Caco-2 (cell line): ENCODE measurements around the gene NELFCD. TPM values are rescaled to one million over a fixed set of nuclear protein-coding genes. Genes with fewer than 3 reads are reported as not detected.

Experiments
- BruUV-seq: library from RNA; stranded (reverse); fragments of 400-500 nt; replicated peaks from 2 replicates; lab custom pipeline; 2021; lab: Mats Ljungman, UMichigan
- CTCF ChIA-PET: fragments of 300-600 bp; sonication (Branson Sonifier 250); formaldehyde crosslinking; loops from one replicate; lab custom pipeline; 2022; ENCODE audit warnings: antibody characterized with exemption; lab: Charles Lee
- POLR2A ChIA-PET: fragments of 300-600 bp; sonication (Branson Sonifier 250); formaldehyde crosslinking; loops from one replicate; lab custom pipeline; 2022; ENCODE audit warnings: antibody characterized with exemption; lab: Charles Lee
- DNase-seq, 2 experiments: peaks; one replicate each; pipeline versions ENCODE4 v3.0.0 to v3.0.0-alpha.2; 2020 to 2022
- H3K27me3 ChIP-seq: replicated peaks from 2 replicates; pipeline ENCODE4 v1.6.0; 2011; ENCODE audit warnings: low read length; ENCODE audit not compliant: control insufficient read depth, insufficient read depth
- H3K36me3 ChIP-seq: 2 replicates; pipeline ENCODE4 v1.5.1; 2011; ENCODE audit warnings: low read length; ENCODE audit not compliant: control insufficient read depth, insufficient read depth
- H3K4me1 ChIP-seq: fragments of 250-450 bp; sonication (Bioruptor Pico); 2 replicates; pipeline ENCODE4 v1.5.1; 2020; ENCODE audit warnings: mild to moderate bottlenecking
- H3K4me3 ChIP-seq: 2 replicates; pipeline ENCODE4 v1.5.1; 2011; ENCODE audit warnings: low read depth, mild to moderate bottlenecking, control low read depth, low read length
- H3K9me3 ChIP-seq: fragments of 250-450 bp; sonication (Bioruptor Pico); 2 replicates; pipeline ENCODE4 v1.5.1; 2020; ENCODE audit warnings: mild to moderate bottlenecking, moderate library complexity
- H3K27ac Mint-ChIP-seq: one replicate; pipeline ENCODE4 v1.8.0; 2022; ENCODE audit warnings: mixed read lengths; ENCODE audit not compliant: unreplicated experiment
- H3K27me3 Mint-ChIP-seq: one replicate; pipeline ENCODE4 v1.8.0; 2022; ENCODE audit warnings: mixed read lengths; ENCODE audit not compliant: insufficient read depth, unreplicated experiment
- H3K36me3 Mint-ChIP-seq: one replicate; pipeline ENCODE4 v1.8.0; 2022; ENCODE audit warnings: mild to moderate bottlenecking, mixed read lengths; ENCODE audit not compliant: insufficient read depth, unreplicated experiment
- H3K4me1 Mint-ChIP-seq: one replicate; pipeline ENCODE4 v1.8.0; 2022; ENCODE audit warnings: low read depth, mixed read lengths; ENCODE audit not compliant: unreplicated experiment
- H3K4me3 Mint-ChIP-seq: one replicate; pipeline ENCODE4 v1.8.0; 2022; ENCODE audit warnings: mild to moderate bottlenecking, moderate library complexity, mixed read lengths; ENCODE audit not compliant: unreplicated experiment
- H3K9me3 Mint-ChIP-seq: one replicate; pipeline ENCODE4 v1.8.0; 2022; ENCODE audit warnings: mixed read lengths; ENCODE audit not compliant: unreplicated experiment
- CTCF ChIP-seq, 2 experiments: fragments of 200-600 bp in 1 of 2; IDR thresholded peaks; 1 replicate in 1 of 2; 2 replicates in 1 of 2; pipeline versions ENCODE4 v1.5.1 to v1.8.0; 2011 to 2022; ENCODE audit warnings: antibody characterized with exemption in 1 of 2, control low read depth in 1 of 2, inconsistent platforms in 1 of 2, low read depth in 1 of 2, low read length in 1 of 2, mild to moderate bottlenecking in 1 of 2, moderate library complexity in 1 of 2; ENCODE audit not compliant: insufficient read depth in 1 of 2, severe bottlenecking in 1 of 2, unreplicated experiment in 1 of 2
- intact Hi-C: fragments of 100-400 bp; cut with micrococcal nuclease; formaldehyde crosslinking; loops from one replicate; pipeline ENCODE4 v1.10.0; 2022; ENCODE audit not compliant: unreplicated experiment
- total RNA-seq: library from RNA; stranded (reverse); gene quantifications from 2 replicates; pipeline ENCODE4 v1.2.3, GENCODE V29; 2022

Gene NELFCD
- total RNA-seq, 1 experiment from 2014 or later: 230 TPM

- ChIA-PET POLR2A (interaction anchor here (4.0 kb wide), 1 partner anchor 17 kb away, joined by 19 read pairs; the partner anchor contains the start of gene ATP5F1E), CTCF (no interaction called here)
- Mint-ChIP-seq H3K4me3 (no peak overlapping the region), H3K27ac (no peak overlapping the region), H3K9me3 (no peaks in the 10 kb centered on the region), H3K4me1 (peaks cover 28% of the 10 kb centered on the region), H3K27me3 (no peaks in the 10 kb centered on the region), H3K36me3 (peaks cover 6% of the 10 kb centered on the region)
- Histone ChIP-seq H3K9me3 (no peaks in the 10 kb centered on the region), H3K4me3 (no peak overlapping the region), H3K4me1 (peaks cover 17% of the 10 kb centered on the region), H3K27me3 (no peaks in the 10 kb centered on the region), H3K36me3 (no peaks in the 10 kb centered on the region)
- intact Hi-C loops: no loop called here
- TF ChIP-seq CTCF (IDR thresholded peaks at IDR 0.05; ENCODE audit: insufficient read depth in 1 of 2, low read depth in 1 of 2, low read length in 1 of 2, severe bottlenecking in 1 of 2, unreplicated experiment in 1 of 2): no peak
- no peak for DNase-seq
- BruUV-seq: no TSS peak
Measured at GRCh38 chr20:59015411-59015810, 34.4 kb downstream of the NELFCD start.

GRCh38 chr20:59015812-59016711 lies 35.0 kb downstream of the NELFCD start:
- Mint-ChIP-seq H3K27ac (no peak overlapping the region), H3K36me3 (peaks cover 6% of the 10 kb centered on the region), H3K4me1 (peaks cover 28% of the 10 kb centered on the region), H3K4me3 (no peak overlapping the region), H3K27me3 (no peaks in the 10 kb centered on the region), H3K9me3 (no peaks in the 10 kb centered on the region)
- H3K9me3 ChIP-seq: no peaks in the 10 kb centered on the region
- no TSS peak for BruUV-seq
- H3K4me1 ChIP-seq: peaks cover 17% of the 10 kb centered on the region
- H3K4me3 ChIP-seq: no peak overlapping the region
- H3K27me3 ChIP-seq: no peaks in the 10 kb centered on the region
- H3K36me3 ChIP-seq: no peaks in the 10 kb centered on the region
- intact Hi-C loops: loop anchor here (1.0 kb wide), 2 partner anchors 16 to 26 kb away; partner anchors contain the start of genes ATP5F1E and PRELID3B
- ChIA-PET CTCF (interaction anchor here (1.0 to 1.5 kb wide), 3 partner anchors 16 to 206 kb away, joined by 4 to 6 read pairs (median 4); partner anchors contain the start of gene ATP5F1E), POLR2A (interaction anchor here (1.0 to 4.0 kb wide), 2 partner anchors 16 to 32 kb away, joined by 3 to 19 read pairs; partner anchors contain the start of gene ATP5F1E)
- TF ChIP-seq CTCF (IDR thresholded peaks at IDR 0.05; ENCODE audit: insufficient read depth in 1 of 2, low read depth in 1 of 2, low read length in 1 of 2, severe bottlenecking in 1 of 2, unreplicated experiment in 1 of 2): no peak
- peak; percentile 69 to 82 for DNase-seq

- Mint-ChIP-seq H3K4me3 (no peak overlapping the region), H3K36me3 (peaks cover 11% of the 10 kb centered on the region), H3K9me3 (no peaks in the 10 kb centered on the region), H3K27ac (peak overlapping the region; percentile 24), H3K4me1 (peaks cover 28% of the 10 kb centered on the region), H3K27me3 (no peaks in the 10 kb centered on the region)
- no peak for DNase-seq
- no peaks in the 10 kb centered on the region for H3K27me3 ChIP-seq
- BruUV-seq: no TSS peak
- H3K4me1 ChIP-seq: peaks cover 17% of the 10 kb centered on the region
- H3K9me3 ChIP-seq: no peaks in the 10 kb centered on the region
- intact Hi-C loops: loop anchor here (1.0 kb wide), 2 partner anchors 15 to 25 kb away; partner anchors contain the start of genes ATP5F1E and PRELID3B
- H3K36me3 ChIP-seq: no peaks in the 10 kb centered on the region
- ChIA-PET CTCF (interaction anchor here (1.0 to 1.5 kb wide), 3 partner anchors 16 to 205 kb away, joined by 4 to 6 read pairs (median 4); partner anchors contain the start of gene ATP5F1E), POLR2A (interaction anchor here (1.0 to 4.0 kb wide), 2 partner anchors 15 to 31 kb away, joined by 3 to 19 read pairs; partner anchors contain the start of gene ATP5F1E)
- H3K4me3 ChIP-seq: no peak overlapping the region
- no peak for TF ChIP-seq CTCF (IDR thresholded peaks at IDR 0.05; ENCODE audit: insufficient read depth in 1 of 2, low read depth in 1 of 2, low read length in 1 of 2, severe bottlenecking in 1 of 2, unreplicated experiment in 1 of 2)
Measured at GRCh38 chr20:59016795-59017492, 35.9 kb downstream of the NELFCD start.
